IMR-90 (cell line): ENCODE results near the gene CDK11B. TPM values are rescaled to one million over a fixed set of nuclear protein-coding genes. Genes with fewer than 3 reads are reported as not detected.

Source experiments
- ATAC-seq: fragments of 200-7000 bp; cut with Tn5 transposase; 2 replicates; pipeline ENCODE4 v1.9.1; 2020; ENCODE audit warnings: low read depth, mild to moderate bottlenecking, moderate library complexity
- BruUV-seq: library from RNA; stranded (reverse); fragments of 400-500 nt; replicated peaks from 2 replicates; lab custom pipeline; 2021; lab: Mats Ljungman, UMichigan
- CTCF ChIA-PET: fragments of 300-600 bp; formaldehyde crosslinking; extraction: SDS; loops from one replicate; lab custom pipeline; 2021; ENCODE audit warnings: antibody characterized with exemption; lab: Yijun Ruan, JAX
- POLR2A ChIA-PET: fragments of 300-600 bp; sonication (Branson Sonifier 250); formaldehyde crosslinking; loops from one replicate; lab custom pipeline; 2022; ENCODE audit warnings: antibody characterized with exemption; ENCODE audit not compliant: unreplicated experiment; lab: Charles Lee
- DNase-seq: peaks from one replicate; pipeline ENCODE4 v3.0.0; 2013
- H2AFZ ChIP-seq: replicated peaks from 2 replicates; pipeline ENCODE3; 2013; ENCODE audit warnings: low read length, mild to moderate bottlenecking; ENCODE audit not compliant: poor library complexity
- H2AK5ac ChIP-seq: 2 replicates; pipeline ENCODE4 v1.6.1; 2013; ENCODE audit warnings: low read depth, low read length, inconsistent platforms
- H2AK9ac ChIP-seq: replicated peaks from 2 replicates; pipeline ENCODE3; 2013; ENCODE audit warnings: mild to moderate bottlenecking, low read depth, low read length, moderate library complexity; ENCODE audit not compliant: poor library complexity
- H2BK120ac ChIP-seq: 2 replicates; pipeline ENCODE4 v1.6.1; 2013; ENCODE audit warnings: low read depth, low read length, inconsistent platforms
- H2BK15ac ChIP-seq: 3 replicates; pipeline ENCODE4 v1.6.1; 2013; ENCODE audit warnings: low read depth, low read length, inconsistent platforms
- H2BK20ac ChIP-seq: 2 replicates; pipeline ENCODE4 v1.6.1; 2013; ENCODE audit warnings: low read depth, mild to moderate bottlenecking, inconsistent platforms, low read length, moderate library complexity
- H2BK5ac ChIP-seq: 2 replicates; pipeline ENCODE4 v1.6.1; 2013; ENCODE audit warnings: mild to moderate bottlenecking, low read depth, low read length, inconsistent platforms; ENCODE audit not compliant: poor library complexity, severe bottlenecking
- H3K14ac ChIP-seq: replicated peaks from 2 replicates; pipeline ENCODE4 v1.6.1; 2013; ENCODE audit warnings: low read depth, low read length, inconsistent platforms
- H3K18ac ChIP-seq: 2 replicates; pipeline ENCODE4 v1.6.1; 2013; ENCODE audit warnings: low read depth, low read length, control low read depth
- H3K23ac ChIP-seq: 2 replicates; pipeline ENCODE4 v1.6.1; 2013; ENCODE audit warnings: low read depth, low read length, inconsistent platforms
- H3K27ac ChIP-seq: 2 replicates; pipeline ENCODE4 v1.5.1; 2013; ENCODE audit warnings: mild to moderate bottlenecking, control low read depth, low read length; ENCODE audit not compliant: insufficient read depth
- H3K27me3 ChIP-seq: 2 replicates; pipeline ENCODE4 v1.6.1; 2013; ENCODE audit warnings: low read length; ENCODE audit not compliant: control insufficient read depth, insufficient read depth
- H3K36me3 ChIP-seq: 2 replicates; pipeline ENCODE4 v1.6.1; 2013; ENCODE audit warnings: low read length, mixed read lengths; ENCODE audit not compliant: control insufficient read depth, insufficient read depth
- H3K4ac ChIP-seq: 2 replicates; pipeline ENCODE4 v1.6.1; 2013; ENCODE audit warnings: low read depth, low read length, inconsistent platforms
- H3K4me1 ChIP-seq: 2 replicates; pipeline ENCODE4 v1.6.1; 2013; ENCODE audit warnings: low read length, mixed read lengths; ENCODE audit not compliant: control insufficient read depth, insufficient read depth
- H3K4me2 ChIP-seq: 2 replicates; pipeline ENCODE4 v1.6.1; 2013; ENCODE audit warnings: low read depth, mild to moderate bottlenecking, control low read depth, low read length, moderate library complexity
- H3K4me3 ChIP-seq: 2 replicates; pipeline ENCODE4 v1.5.1; 2013; ENCODE audit warnings: low read depth, mild to moderate bottlenecking, control low read depth, low read length, moderate library complexity; ENCODE audit not compliant: insufficient read depth
- H3K56ac ChIP-seq: 2 replicates; pipeline ENCODE4 v1.6.1; 2013; ENCODE audit warnings: low read length, inconsistent platforms; ENCODE audit not compliant: insufficient read depth; ENCODE audit errors: extremely low read depth
- H3K79me1 ChIP-seq, 2 experiments: 2 replicates each; pipeline ENCODE4 v1.6.1; 2013; ENCODE audit warnings: low read length in 2 of 2, inconsistent platforms in 1 of 2, low read depth in 1 of 2
- H3K9ac ChIP-seq: 2 replicates; pipeline ENCODE4 v1.6.1; 2013; ENCODE audit warnings: low read depth, low read length, control low read depth
- H3K9me1 ChIP-seq: 2 replicates; pipeline ENCODE4 v1.6.1; 2013; ENCODE audit warnings: low read length, inconsistent platforms; ENCODE audit not compliant: insufficient read depth
- H3K9me3 ChIP-seq: 2 replicates; pipeline ENCODE4 v1.6.1; 2013; ENCODE audit warnings: low read length; ENCODE audit not compliant: control insufficient read depth, insufficient read depth
- H4K20me1 ChIP-seq: 2 replicates; pipeline ENCODE4 v1.6.1; 2013; ENCODE audit warnings: low read length, inconsistent platforms; ENCODE audit not compliant: insufficient read depth
- H4K5ac ChIP-seq: 2 replicates; pipeline ENCODE4 v1.6.1; 2013; ENCODE audit warnings: mild to moderate bottlenecking, low read depth, low read length, control low read depth
- H4K8ac ChIP-seq, 2 experiments: 2 replicates each; pipeline ENCODE4 v1.6.1; 2013; ENCODE audit warnings: low read depth in 2 of 2, low read length in 2 of 2, control low read depth in 1 of 2, inconsistent platforms in 1 of 2
- H4K91ac ChIP-seq: 2 replicates; pipeline ENCODE4 v1.6.1; 2013; ENCODE audit warnings: low read depth, low read length, inconsistent platforms; ENCODE audit not compliant: insufficient read depth
- CEBPB ChIP-seq: IDR thresholded peaks from 2 replicates; pipeline ENCODE4 v1.6.1; 2012; ENCODE audit warnings: low read depth, low read length, improper control_type of control experiment
- CHD1 ChIP-seq: IDR thresholded peaks from 2 replicates; pipeline ENCODE4 v1.6.1; 2012; ENCODE audit warnings: low read depth, low read length, improper control_type of control experiment
- FOS ChIP-seq: fragments of 150-350 bp; IDR thresholded peaks from 2 replicates; pipeline ENCODE4 v1.6.1; 2016; ENCODE audit warnings: low read depth, low read length
- MAFK ChIP-seq: IDR thresholded peaks from 2 replicates; pipeline ENCODE4 v1.6.1; 2012; ENCODE audit warnings: low read depth, low read length, improper control_type of control experiment
- MXI1 ChIP-seq: IDR thresholded peaks from 2 replicates; pipeline ENCODE4 v1.6.1; 2012; ENCODE audit warnings: low read depth, mild to moderate bottlenecking, low read length, moderate library complexity, borderline replicate concordance
- NFE2L2 ChIP-seq: fragments of 150-350 bp; IDR thresholded peaks from 2 replicates; pipeline ENCODE4 v1.6.1; 2016; ENCODE audit warnings: low read depth, mild to moderate bottlenecking, low read length
- POLR2A ChIP-seq: IDR thresholded peaks from 2 replicates; pipeline ENCODE4 v1.6.1; 2012; ENCODE audit warnings: mild to moderate bottlenecking, low read depth, low read length
- RAD21 ChIP-seq: IDR thresholded peaks from 2 replicates; pipeline ENCODE4 v1.6.1; 2012; ENCODE audit warnings: low read length, improper control_type of control experiment
- RCOR1 ChIP-seq: IDR thresholded peaks from 2 replicates; pipeline ENCODE4 v1.6.1; 2012; ENCODE audit warnings: mild to moderate bottlenecking, low read length, improper control_type of control experiment; ENCODE audit not compliant: insufficient replicate concordance
- RFX5 ChIP-seq: IDR thresholded peaks from 2 replicates; pipeline ENCODE4 v1.8.0; 2012; ENCODE audit warnings: low read depth, mild to moderate bottlenecking, low read length, moderate library complexity
- SMC3 ChIP-seq: fragments of 150-350 bp; IDR thresholded peaks from 2 replicates; pipeline ENCODE4 v1.6.1; 2016; ENCODE audit warnings: low read depth, mild to moderate bottlenecking, antibody characterized with exemption, low read length, moderate library complexity
- WGBS, 2 experiments: methylation state at CpG; one replicate each; pipeline versions ENCODE4 v1.1.5 to v1.1.7; 2013; ENCODE audit warnings: missing lambda C conversion rate in 2 of 2; ENCODE audit not compliant: insufficient read length in 1 of 2; ENCODE audit errors: extremely low coverage in 2 of 2; 5-methylcytosine and 5-hydroxymethylcytosine counted together
- dilution Hi-C: fragments of 300-500 bp; cut with HindIII; formaldehyde crosslinking; loops from one replicate; pipeline ENCODE4 v1.14.3; 2018; ENCODE audit warnings: low sequenced_read_pairs; ENCODE audit not compliant: unreplicated experiment
- in situ Hi-C: fragments of 300-500 bp; cut with MboI; formaldehyde crosslinking; loops from 3 replicates; pipeline ENCODE4 v1.14.3; 2019; ENCODE audit warnings: low sequenced_read_pairs, inconsistent platforms, mixed read lengths
- intact Hi-C: fragments of 100-400 bp; cut with micrococcal nuclease; formaldehyde crosslinking; loops from 2 replicates; pipeline ENCODE4 v1.10.0; 2022
- polyA plus RNA-seq, 3 experiments: library from polyadenylated mRNA; depleted of rRNA; stranded (reverse); fragments of >200 nt; gene quantifications; 2 replicates each; pipeline ENCODE4 v1.2.3, GENCODE V29; 2012; ENCODE audit warnings: low replicate concordance in 1 of 3
- total RNA-seq: library from RNA; depleted of rRNA; stranded (reverse); fragments of >200 nt; gene quantifications from 2 replicates; pipeline ENCODE4 v1.2.3, GENCODE V29; 2012
- TF ChIP-seq, protein P1 (sequence below): fragments of 150-350 bp; IDR thresholded peaks from 2 replicates; pipeline ENCODE4 v1.6.1; 2016; ENCODE audit warnings: low read depth, mild to moderate bottlenecking, low read length, moderate library complexity, borderline replicate concordance

CDK11B gene
- total and polyA plus RNA-seq, 2 of the 4 experiments (the other 2 are of a cell fraction), result 8.2 to 19.1 TPM

GRCh38 chr1:1671365-1672119 lies 12.7 kb upstream of the CDK11B start:
- Histone ChIP-seq H3K56ac (no peak overlapping the region), H2BK120ac (no peak overlapping the region), H3K9me1 (no peaks in the 10 kb centered on the region), H4K20me1 (no peaks in the 10 kb centered on the region), H3K4me1 (no peaks in the 10 kb centered on the region), H4K5ac (no peak overlapping the region), H2BK20ac (no peak overlapping the region), H4K91ac (no peak overlapping the region), H2AFZ (no peak overlapping the region), H3K23ac (no peak overlapping the region), H3K9me3 (no peaks in the 10 kb centered on the region), H4K8ac (no peak overlapping the region), H3K27me3 (no peaks in the 10 kb centered on the region), H2AK9ac (no peak overlapping the region), H3K4ac (no peak overlapping the region), H3K27ac (no peak overlapping the region), H3K4me3 (no peak overlapping the region), H2AK5ac (no peak overlapping the region), H2BK5ac (no peak overlapping the region), H3K36me3 (peaks cover 49% of the 10 kb centered on the region), H2BK15ac (no peak overlapping the region), H3K14ac (no peak overlapping the region), H3K9ac (no peak overlapping the region), H3K4me2 (no peak overlapping the region), H3K18ac (no peak overlapping the region), H3K79me1 (peaks cover 8% of the 10 kb centered on the region in 2 experiments; a peak in 2 of 4 replicates)
- ChIA-PET POLR2A (no interaction called here), CTCF (no interaction called here)
- ATAC-seq, result no peak
- no TSS peak for BruUV-seq
- intact Hi-C loops (no loop called here), dilution Hi-C loops (no loop called here), in situ Hi-C loops (no loop called here)
- TF ChIP-seq RCOR1, result no peak
- no peak for TF ChIP-seq RAD21
- TF ChIP-seq MAFK, result no peak
- TF ChIP-seq CHD1, result no peak
- TF ChIP-seq CEBPB, result no peak
- TF ChIP-seq FOS, result no peak
- TF ChIP-seq RFX5, result no peak
- TF ChIP-seq, protein P1, sequence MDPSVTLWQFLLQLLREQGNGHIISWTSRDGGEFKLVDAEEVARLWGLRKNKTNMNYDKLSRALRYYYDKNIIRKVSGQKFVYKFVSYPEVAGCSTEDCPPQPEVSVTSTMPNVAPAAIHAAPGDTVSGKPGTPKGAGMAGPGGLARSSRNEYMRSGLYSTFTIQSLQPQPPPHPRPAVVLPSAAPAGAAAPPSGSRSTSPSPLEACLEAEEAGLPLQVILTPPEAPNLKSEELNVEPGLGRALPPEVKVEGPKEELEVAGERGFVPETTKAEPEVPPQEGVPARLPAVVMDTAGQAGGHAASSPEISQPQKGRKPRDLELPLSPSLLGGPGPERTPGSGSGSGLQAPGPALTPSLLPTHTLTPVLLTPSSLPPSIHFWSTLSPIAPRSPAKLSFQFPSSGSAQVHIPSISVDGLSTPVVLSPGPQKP, result no peak
- no peak for TF ChIP-seq NFE2L2
- TF ChIP-seq SMC3, result no peak
- TF ChIP-seq MXI1, result no peak
- no peak for TF ChIP-seq POLR2A
- WGBS, 2 experiments, result 93% methylated on average over 3 of the region's 27 CpGs; no CpG with 5 or more reads in 1 of the 2 experiments
- DNase-seq, result no peak
